Measurements from ENCODE around the gene SLITRK3. TPM values are rescaled to one million over a fixed set of nuclear protein-coding genes. Genes with fewer than 3 reads are reported as not detected.
A peak's percentile ranks its signal among the peaks of the same experiment; 100 is the strongest.

Gene SLITRK3, protein sequence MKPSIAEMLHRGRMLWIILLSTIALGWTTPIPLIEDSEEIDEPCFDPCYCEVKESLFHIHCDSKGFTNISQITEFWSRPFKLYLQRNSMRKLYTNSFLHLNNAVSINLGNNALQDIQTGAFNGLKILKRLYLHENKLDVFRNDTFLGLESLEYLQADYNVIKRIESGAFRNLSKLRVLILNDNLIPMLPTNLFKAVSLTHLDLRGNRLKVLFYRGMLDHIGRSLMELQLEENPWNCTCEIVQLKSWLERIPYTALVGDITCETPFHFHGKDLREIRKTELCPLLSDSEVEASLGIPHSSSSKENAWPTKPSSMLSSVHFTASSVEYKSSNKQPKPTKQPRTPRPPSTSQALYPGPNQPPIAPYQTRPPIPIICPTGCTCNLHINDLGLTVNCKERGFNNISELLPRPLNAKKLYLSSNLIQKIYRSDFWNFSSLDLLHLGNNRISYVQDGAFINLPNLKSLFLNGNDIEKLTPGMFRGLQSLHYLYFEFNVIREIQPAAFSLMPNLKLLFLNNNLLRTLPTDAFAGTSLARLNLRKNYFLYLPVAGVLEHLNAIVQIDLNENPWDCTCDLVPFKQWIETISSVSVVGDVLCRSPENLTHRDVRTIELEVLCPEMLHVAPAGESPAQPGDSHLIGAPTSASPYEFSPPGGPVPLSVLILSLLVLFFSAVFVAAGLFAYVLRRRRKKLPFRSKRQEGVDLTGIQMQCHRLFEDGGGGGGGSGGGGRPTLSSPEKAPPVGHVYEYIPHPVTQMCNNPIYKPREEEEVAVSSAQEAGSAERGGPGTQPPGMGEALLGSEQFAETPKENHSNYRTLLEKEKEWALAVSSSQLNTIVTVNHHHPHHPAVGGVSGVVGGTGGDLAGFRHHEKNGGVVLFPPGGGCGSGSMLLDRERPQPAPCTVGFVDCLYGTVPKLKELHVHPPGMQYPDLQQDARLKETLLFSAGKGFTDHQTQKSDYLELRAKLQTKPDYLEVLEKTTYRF
- total RNA-seq, result not detected in 2 replicates

DNA sequence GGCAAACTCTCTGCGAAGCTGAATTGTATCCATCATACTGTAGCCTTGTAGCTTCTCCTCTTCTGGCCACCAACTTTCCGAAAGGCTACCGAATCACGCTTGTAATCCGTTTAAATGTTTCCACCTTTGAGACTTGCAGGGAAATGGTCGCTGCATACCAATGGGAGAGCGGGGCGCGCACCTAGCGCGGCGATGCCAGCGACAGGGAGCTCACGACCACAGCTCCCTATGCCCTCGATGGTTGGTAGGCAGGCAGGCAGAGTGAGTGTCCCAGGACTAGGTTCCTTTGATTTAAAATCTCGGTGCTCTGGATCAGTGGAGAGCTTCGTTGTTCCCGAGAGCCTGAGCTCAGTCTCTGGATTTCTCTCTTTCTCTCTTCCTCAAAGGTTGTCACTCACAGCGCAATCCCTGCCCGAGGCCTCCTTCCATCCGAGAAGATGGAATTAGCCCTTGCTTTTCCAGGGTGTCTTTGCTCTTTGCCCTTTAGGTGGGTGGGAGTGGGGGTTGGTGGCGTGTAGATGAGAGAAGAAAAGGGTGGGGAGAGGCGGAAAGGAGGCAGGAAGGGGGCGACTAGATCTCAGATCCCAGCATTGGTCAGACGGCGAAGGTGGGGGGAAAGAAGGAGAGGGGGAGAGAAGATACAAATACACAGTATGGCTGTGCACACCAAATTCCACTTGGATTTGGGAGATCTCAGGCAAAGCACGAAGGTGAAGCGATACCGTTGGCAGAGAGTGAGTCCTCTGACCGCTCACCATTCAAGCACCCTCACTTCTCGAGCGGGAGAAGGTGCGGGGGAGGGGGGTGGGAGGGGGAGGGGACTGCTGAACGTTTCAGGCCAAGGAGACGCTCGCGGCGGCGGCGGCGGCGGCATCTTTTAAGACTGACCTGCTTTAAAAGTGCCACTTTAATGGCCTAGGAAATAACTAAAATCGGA lies at the start of gene SLITRK3:
TSS of gene SLITRK3 (minus strand) at position 745 of the 937 bp plus-strand sequence. CDS start 5,554 bp downstream, outside the sequence.
- TF ChIP-seq, protein P1, sequence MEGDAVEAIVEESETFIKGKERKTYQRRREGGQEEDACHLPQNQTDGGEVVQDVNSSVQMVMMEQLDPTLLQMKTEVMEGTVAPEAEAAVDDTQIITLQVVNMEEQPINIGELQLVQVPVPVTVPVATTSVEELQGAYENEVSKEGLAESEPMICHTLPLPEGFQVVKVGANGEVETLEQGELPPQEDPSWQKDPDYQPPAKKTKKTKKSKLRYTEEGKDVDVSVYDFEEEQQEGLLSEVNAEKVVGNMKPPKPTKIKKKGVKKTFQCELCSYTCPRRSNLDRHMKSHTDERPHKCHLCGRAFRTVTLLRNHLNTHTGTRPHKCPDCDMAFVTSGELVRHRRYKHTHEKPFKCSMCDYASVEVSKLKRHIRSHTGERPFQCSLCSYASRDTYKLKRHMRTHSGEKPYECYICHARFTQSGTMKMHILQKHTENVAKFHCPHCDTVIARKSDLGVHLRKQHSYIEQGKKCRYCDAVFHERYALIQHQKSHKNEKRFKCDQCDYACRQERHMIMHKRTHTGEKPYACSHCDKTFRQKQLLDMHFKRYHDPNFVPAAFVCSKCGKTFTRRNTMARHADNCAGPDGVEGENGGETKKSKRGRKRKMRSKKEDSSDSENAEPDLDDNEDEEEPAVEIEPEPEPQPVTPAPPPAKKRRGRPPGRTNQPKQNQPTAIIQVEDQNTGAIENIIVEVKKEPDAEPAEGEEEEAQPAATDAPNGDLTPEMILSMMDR (IDR thresholded peaks at IDR 0.05; ENCODE audit: insufficient read depth, low read depth, low read length), result no peak
- DNase-seq (ENCODE audit: low read depth), result no peak
- H3K4me3 ChIP-seq (ENCODE audit: low read depth, low read length), result peak within 1 kb of the TSS; percentile 27

DNA sequence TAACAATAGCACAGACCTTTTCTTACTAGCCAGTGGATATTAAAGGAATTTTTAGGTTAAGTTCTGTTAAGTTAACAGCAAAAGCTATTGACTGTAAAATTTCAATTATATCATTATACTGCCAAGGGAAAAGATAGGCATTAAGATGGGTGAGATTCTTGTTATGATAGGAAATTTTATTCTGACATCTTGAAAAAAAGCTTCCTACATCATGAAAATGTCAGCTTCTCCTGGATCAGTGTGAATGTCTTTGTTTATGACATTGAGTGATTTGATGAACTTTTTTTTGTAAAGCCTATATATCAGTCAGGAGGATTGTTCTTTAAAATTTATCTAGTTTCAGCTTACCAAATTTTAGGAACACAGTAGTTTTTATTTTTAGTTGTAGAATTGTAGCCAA lies 47.4 kb upstream of the SLITRK3 start:
- DNase-seq (ENCODE audit: low read depth), result no peak
- no peak overlapping the region for H3K4me3 ChIP-seq (ENCODE audit: low read depth, low read length)
- TF ChIP-seq, protein P1 (IDR thresholded peaks at IDR 0.05; ENCODE audit: insufficient read depth, low read depth, low read length), result no peak

DNA sequence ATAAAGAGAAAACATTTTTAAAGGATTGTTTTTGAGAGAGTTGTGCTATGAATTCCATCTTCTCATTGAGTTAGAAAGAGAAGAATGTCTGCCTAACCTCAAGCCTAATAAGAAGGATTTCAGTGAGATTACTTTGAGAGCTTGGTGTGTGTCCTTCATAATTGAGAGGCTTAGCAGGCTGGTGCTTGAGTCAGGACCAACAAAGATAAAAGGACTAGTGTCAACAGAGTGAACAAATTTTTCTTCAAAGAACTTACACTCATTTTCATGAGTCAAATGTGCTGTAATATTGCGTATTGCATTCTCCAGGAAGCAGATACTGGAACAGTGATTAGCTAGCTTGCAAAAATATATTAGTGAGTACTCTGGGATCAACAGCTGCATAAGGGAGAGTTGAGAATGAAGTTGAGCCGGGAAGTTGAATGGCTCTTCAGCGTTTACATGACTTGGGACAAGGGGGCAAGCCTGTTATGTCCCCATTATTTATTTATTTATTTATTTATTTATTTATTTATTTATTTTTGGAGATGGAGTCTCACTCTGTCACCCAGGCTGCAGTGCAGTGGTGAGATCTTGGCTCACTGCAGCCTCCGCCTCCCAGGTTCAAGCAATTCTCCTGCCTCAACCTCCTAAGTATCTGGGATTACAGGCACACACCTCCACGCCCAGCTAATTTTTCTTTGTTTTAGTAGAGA lies 37.5 kb upstream of the SLITRK3 start:
- TF ChIP-seq, protein P1 (IDR thresholded peaks at IDR 0.05; ENCODE audit: insufficient read depth, low read depth, low read length), result no peak
- no peak for DNase-seq (ENCODE audit: low read depth)

DNA sequence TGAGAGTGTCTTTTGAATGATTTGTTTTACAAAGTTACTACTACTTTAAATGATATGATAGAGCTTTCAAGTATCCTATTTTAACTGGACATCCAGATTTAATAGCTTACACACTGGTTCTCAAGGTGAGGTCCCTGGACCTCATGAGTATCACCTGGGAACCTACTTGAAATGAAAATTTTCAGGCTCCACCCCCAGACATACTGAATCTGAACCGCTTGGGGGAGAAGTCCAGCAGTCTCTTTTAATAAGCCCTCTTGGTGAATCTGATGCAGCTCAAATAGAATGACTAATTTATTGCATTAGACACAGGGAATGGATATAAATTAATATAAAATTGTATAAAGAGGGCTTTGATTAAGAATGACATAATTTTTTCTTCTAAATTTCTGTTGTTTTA lies 29.4 kb upstream of the SLITRK3 start:
- no peak overlapping the region for H3K4me3 ChIP-seq (ENCODE audit: low read depth, low read length)
- DNase-seq (ENCODE audit: low read depth), result no peak
- TF ChIP-seq, protein P1 (IDR thresholded peaks at IDR 0.05; ENCODE audit: insufficient read depth, low read depth, low read length), result no peak

More for the DNA sequence above, 37.5 kb upstream of the SLITRK3 start:
- no peak overlapping the region for H3K4me3 ChIP-seq (ENCODE audit: low read depth, low read length)

DNA sequence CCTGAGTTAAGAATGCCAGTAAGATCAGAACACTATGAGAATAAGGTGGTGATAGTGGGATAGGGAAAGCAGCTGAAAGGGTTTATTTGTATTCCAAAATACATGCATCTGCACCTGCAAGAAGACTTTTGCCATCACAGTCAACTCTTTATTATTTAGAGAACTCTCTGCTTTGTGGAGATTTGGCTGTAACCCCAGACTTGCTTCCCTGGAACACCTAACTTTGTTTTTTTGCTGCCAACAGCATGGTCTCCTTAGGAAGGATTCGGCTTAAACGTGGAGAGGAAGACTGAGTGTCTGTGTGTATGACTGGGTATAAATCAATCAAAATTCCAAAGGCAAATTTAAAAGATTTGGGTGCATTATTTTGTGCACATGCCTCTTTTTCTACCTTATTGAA lies 21.6 kb upstream of the SLITRK3 start:
- no peak overlapping the region for H3K4me3 ChIP-seq (ENCODE audit: low read depth, low read length)
- TF ChIP-seq, protein P1 (IDR thresholded peaks at IDR 0.05; ENCODE audit: insufficient read depth, low read depth, low read length), result no peak
- no peak for DNase-seq (ENCODE audit: low read depth)

Data from fibroblast of villous mesenchyme (primary cell).